Heart left ventricle (tissue), 13 donors: ENCODE results near the gene VPS45.

Experiments
- POLR2A ChIP-seq, 2 donors: fragments of 450-650 bp; IDR thresholded peaks; one replicate each; pipeline ENCODE4 v1.6.1; 2017; ENCODE audit warnings: antibody characterized with exemption in 2 of 2, mild to moderate bottlenecking in 2 of 2, moderate library complexity in 2 of 2
- TF ChIP-seq, protein P1 (sequence below), 12 donors: fragments of 200-600 bp; sonication (generic) in 4 of 12; IDR thresholded peaks; one replicate each; pipeline versions ENCODE4 v1.5.0 to v1.8.0; 2018 to 2022; ENCODE audit warnings: antibody characterized with exemption in 12 of 12, mild to moderate bottlenecking in 5 of 12
- donor health status: ischemic (EF 13 %, LVEDD 7.1; RV severe dilation, severe dysfunction).
- donor health status: DM: no; HTN: yes; CAD: no.
- donor health status: DM: no; HTN: no; CAD: no.
- donor health status: ischemic (EF 25% LVEDD 6.9; RV normal size, moderate dysfunction).
- donor health status: ischemic (EF 25% LVEDD 5.7; RV mildly dilated, moderate dysfunction).
- donor health status: ischemic (EF 35%, LVEDD 5.7; RV mildly dilated, moderate dysfunction).
- donor health status: nonischemic (EF 11% LVEDD 7.7; RV severe dilation, severe dysfunction).
- donor health status: DM: yes; HTN: yes; CAD: no.
- donor health status: PGD.
- donor health status: ischemic (EF 29% LVEDD 5.4; RV normal size, mild dysfunction).
- donor health status: nonischemic (EF 23%, LVEDD 6.1; RV moderate dilation, normal function).

DNA sequence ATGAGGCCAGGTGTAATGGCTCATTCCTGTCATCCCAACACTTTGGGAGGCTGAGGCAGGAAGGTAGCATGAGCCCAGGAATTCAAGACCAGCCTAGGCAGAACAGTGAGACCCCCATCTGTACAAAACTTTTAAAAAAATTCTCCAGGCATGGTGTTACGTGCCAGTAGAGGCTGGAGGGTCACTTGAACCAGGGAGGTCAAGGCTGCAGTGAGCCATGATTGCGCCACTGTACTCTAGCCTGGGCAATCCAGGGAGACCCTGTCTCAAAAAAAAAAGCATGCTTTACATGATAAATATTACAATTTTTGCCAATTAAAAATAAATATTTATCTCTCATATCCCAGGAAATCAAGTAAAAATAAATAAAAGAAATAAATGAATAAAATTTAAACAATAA, 17.6 kb upstream of the VPS45 start:
- TF ChIP-seq, protein P1, sequence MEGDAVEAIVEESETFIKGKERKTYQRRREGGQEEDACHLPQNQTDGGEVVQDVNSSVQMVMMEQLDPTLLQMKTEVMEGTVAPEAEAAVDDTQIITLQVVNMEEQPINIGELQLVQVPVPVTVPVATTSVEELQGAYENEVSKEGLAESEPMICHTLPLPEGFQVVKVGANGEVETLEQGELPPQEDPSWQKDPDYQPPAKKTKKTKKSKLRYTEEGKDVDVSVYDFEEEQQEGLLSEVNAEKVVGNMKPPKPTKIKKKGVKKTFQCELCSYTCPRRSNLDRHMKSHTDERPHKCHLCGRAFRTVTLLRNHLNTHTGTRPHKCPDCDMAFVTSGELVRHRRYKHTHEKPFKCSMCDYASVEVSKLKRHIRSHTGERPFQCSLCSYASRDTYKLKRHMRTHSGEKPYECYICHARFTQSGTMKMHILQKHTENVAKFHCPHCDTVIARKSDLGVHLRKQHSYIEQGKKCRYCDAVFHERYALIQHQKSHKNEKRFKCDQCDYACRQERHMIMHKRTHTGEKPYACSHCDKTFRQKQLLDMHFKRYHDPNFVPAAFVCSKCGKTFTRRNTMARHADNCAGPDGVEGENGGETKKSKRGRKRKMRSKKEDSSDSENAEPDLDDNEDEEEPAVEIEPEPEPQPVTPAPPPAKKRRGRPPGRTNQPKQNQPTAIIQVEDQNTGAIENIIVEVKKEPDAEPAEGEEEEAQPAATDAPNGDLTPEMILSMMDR (IDR thresholded peaks at IDR 0.05) = no peak
- TF ChIP-seq POLR2A (IDR thresholded peaks at IDR 0.05) = no peak
